GM19193 (cell line): ENCODE data around the gene CACNA2D1.

ENCODE experiments used
- POLR2A ChIP-seq: IDR thresholded peaks from 4 replicates; pipeline ENCODE4 v1.6.1; 2011; ENCODE audit not compliant: insufficient read depth, insufficient read length; ENCODE audit errors: extremely low read depth

Gene CACNA2D1

DNA sequence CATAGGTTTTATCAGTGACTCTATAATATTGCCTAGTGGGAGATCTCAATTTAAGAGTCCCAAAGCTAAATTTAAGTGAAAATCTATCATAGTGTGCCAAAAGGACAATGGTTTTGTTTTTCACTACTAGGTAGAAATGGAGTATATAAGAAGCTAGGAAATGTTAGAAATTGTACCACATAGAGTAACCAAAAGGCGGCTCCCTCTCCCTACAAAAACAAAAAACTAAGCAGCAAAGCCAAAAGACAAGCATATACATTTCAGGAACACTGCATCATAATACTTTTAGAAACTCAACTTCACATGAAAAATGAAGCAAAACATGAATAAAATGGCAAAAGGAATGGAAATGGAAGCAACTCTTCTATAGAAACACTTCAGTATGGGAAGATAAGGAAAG lies 271.6 kb downstream of the CACNA2D1 start:
- TF ChIP-seq POLR2A, result no peak

DNA sequence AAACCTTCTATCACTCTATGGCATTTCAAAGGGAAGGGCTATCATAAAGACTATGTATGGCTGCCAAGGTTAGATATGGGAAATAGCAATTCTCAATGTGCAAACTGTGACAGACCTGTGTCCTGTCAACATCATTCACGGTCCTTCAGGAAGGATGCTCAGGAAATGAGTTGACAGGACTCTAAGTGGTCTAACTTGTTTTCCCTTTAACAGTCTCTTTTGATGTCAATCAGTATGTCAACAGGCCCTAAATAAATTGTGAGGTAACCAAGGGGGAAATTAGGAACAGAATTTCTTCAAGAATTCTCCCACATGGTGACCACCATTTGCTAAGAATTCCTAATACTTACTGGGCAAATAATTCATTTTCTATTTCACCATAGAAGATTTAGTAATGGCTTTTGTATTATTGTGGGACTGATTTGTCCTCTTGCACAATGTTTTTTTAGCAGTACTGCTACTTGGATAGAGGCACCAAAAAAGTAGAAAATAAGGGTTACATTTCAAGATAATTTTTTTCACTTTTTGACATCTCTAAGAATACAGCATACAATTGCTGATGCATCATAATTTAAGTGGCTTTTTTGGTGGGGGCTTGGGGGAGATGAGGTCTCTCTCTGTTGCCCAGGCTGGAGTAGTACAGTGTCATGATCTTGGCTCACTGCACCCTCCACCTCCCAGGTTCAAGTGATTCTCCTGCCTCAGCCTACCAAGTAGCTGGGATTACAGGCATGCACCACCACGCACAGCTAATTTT lies 275.8 kb downstream of the CACNA2D1 start:
- no peak for TF ChIP-seq POLR2A

DNA sequence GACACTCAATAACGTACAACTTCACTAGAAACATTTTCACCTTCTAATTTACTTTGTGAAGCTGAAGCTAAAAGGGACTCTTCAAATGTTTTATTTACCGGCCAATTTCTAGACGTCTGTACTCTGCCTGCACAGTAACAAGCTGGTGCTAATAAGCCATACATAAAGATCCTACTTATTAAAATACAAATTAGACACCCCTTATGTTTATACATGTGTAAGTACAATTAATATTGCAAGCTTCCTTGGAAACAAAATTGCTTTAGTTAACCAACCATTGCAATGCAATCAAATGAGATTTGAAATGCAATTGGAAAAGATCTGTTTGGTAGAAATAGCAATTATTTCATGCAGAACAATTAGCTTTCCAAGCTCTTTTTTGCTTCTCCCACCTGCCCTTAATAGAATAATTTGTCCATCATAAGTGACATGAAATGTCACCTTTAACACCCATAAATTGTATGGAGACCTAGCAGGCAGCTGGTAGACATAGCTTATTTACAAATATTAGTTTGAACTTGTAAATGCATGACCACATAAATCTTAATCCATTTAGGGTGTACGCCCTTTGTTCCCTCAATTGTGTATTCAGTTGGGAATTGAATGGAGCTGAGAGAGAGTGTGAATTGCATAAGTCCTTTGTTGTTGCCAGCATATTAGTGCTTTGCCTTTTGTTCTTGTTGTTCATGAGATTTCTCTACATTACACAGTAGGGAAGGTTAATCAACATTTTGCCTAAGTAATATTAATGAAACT lies 277.1 kb downstream of the CACNA2D1 start:
- no peak for TF ChIP-seq POLR2A

DNA sequence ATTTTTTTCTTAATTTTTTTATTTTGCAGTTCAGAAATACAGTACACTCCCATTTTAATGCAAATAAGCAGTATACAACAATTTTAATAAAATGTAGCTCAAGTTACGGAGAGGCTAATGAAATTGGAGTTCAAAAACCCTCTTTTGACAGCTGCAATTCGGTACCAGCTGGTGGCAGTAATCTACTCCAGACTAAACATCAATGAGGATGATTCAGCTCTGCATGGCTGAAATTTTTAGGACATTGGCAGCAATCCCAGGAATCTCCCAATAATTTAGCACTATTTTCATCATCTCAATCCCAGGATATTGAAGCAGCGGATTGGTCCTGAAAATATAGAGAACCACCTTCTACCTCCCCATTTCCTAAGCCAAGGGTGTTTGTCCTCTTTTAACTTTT lies 278.8 kb downstream of the CACNA2D1 start:
- no peak for TF ChIP-seq POLR2A

- no peak for TF ChIP-seq POLR2A
Observed at GRCh38 chr7:82164410-82164809, 279.2 kb downstream of the CACNA2D1 start.

- TF ChIP-seq POLR2A, result no peak
Observed at GRCh38 chr7:82163586-82163985, 280.0 kb downstream of the CACNA2D1 start.

GRCh38 chr7:82162289-82162688 lies 281.3 kb downstream of the CACNA2D1 start:
- no peak for TF ChIP-seq POLR2A

DNA sequence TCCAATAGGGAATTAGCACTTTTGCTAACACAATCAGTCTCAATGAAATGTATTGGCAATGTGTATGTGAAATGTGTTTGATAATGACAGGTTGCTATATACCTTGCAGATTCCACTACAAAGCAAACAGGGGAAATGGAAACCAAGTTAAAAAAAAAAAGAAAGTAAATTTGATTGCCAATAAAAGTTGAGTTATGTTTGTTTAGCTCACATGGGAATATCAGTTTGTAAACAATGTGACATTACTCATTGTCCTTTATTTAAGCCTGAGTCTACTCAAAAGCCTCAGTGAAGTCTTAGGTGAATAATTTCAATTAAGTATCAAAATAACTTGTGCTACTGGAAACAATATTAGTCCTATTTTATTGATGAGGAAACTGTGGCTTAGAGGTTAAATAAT lies 285.2 kb downstream of the CACNA2D1 start:
- TF ChIP-seq POLR2A, result no peak

DNA sequence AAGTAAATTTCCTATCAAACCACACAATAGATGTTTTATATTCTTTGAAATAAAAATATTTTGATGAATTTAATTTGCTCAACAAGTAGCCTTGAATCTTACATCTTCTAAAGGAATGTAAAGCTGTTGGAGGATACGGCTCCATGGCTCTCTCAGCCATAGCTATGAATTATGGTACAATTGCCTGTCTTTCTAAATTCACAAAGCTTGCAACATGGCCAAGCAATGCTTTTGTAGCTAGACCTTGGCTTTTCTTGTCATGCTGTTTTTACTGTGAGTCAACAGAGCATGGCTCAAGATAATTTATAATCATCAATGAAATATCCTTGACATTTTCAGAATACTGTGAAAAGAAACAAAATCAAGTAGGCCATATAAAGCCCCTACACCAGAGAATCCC lies 286.7 kb downstream of the CACNA2D1 start:
- no peak for TF ChIP-seq POLR2A

GRCh38 chr7:82156168-82156567 lies 287.4 kb downstream of the CACNA2D1 start:
- TF ChIP-seq POLR2A, result no peak

- TF ChIP-seq POLR2A, result no peak
Observed at GRCh38 chr7:82154728-82155127, 288.8 kb downstream of the CACNA2D1 start.

DNA sequence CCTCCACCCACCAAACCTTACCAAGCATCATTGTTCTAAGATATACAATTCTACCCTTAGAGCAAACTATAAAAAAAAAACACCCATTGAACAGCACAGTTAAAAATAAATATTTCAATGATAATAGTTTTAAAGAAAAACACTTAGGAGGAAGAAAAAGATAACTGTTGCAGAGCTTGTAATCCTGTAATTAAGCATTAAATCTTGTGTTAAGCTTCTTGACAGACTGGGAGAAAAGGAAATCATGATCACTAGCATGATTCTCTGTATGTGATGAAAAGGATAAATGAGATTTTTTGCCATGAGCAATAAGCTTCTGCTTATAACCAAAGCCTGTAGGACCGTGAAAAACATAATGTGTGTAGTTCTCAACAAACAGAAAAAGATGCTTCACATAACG lies 289.8 kb downstream of the CACNA2D1 start:
- TF ChIP-seq POLR2A, result no peak

DNA sequence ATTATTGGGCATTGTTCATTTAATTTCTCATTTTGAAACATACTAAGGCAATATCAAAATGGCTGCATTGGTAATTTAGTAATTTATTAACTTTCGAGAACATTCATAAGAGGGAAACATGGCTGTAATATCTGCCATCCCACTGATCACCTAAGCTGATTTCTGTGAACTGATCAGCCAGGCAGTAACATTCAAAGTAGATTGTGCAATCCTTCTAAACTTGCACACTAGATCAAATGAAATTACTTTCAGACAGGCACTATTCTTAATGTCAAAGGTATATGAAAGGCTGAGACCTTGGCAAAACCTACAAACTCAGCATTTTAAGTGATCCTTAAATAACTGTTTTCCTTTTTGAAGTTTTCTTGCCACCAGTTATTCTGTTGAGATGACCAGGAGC lies 290.7 kb downstream of the CACNA2D1 start:
- TF ChIP-seq POLR2A, result no peak

GRCh38 chr7:82146491-82146890 lies 297.1 kb downstream of the CACNA2D1 start:
- no peak for TF ChIP-seq POLR2A

DNA sequence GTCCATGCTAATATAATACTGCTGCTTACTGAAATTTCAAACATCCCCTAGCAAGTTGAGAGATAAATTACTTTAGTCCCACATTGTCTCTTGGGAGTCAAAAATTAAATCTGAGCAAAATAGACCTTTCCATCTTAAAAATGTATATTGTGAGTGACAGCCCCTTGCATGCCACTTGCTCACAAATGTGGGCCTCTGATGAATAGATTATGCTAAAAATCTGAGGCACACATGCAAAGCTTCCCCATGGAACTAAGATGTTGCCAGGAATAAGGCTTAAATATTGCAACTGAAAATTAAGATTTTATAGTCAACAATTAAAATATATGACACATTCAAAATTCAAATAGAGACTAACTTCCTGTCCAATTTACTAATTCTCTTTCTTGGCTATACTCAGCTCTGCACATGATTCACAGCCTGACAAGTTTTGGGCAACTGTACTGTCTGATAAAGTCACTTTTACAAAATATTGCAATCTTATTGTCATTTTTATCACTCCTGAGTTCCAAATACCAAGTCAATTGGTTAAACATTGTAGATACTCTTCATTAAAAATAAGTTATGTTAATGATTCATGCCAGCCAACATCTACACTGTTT lies 301.2 kb downstream of the CACNA2D1 start:
- no peak for TF ChIP-seq POLR2A

- no peak for TF ChIP-seq POLR2A
Observed at GRCh38 chr7:82141427-82141826, 302.1 kb downstream of the CACNA2D1 start.
